ELR (cell line): ENCODE data around the gene FAM107B.
"Not testable (repeated sequence)": the region's sequence is repeated elsewhere in the genome, so short reads cannot be mapped to it uniquely, and the experiment has no call there.

Experiments
- DNase-seq: peaks from one replicate; pipeline ENCODE4 v3.0.0-alpha.2; 2015; ENCODE audit warnings: low read depth

The FAM107B gene

DNA sequence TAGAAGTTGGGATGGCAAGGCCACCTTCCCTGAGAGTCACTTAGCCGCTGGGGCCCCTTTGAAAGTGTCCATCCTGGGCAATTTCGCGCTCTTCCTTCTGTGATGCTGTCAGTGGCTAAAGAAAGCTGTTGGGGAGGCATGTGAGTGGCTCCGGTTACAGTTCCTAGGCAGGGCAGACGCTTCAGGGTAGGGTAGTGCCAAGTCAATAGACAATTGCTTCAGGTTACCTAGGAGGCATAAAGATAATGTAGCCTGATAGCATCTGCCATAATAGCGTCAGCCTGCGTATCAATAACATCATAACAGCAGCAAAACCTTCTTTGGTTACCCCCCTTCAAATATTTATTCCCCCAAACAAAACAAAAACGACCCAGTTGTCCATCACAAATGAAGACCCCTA lies at the start of gene FAM107B:
Gene FAM107B (minus strand): TSS at position 101 of the 400 bp plus-strand sequence. CDS start 234 bp downstream, outside the sequence.
- no peak for DNase-seq

DNA sequence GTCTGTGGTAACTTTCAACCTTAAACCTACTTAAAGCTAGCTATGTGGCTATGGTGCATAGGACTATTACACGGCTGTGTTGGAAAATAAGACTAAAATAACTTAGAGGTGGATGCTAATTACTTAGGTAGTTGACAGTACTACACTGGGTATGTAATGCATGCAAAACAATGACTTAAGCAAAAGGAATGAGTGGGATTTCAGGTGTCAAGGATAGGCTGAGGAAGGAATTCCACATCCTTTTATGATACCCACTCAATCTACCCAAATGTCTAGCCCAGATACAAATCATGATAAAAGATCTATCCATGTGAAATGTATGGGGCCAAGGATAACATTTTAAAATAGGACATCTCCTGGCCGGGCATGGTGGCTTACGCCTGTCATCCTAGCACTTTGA lies 49.3 kb upstream of the FAM107B start:
- no peak for DNase-seq

DNA sequence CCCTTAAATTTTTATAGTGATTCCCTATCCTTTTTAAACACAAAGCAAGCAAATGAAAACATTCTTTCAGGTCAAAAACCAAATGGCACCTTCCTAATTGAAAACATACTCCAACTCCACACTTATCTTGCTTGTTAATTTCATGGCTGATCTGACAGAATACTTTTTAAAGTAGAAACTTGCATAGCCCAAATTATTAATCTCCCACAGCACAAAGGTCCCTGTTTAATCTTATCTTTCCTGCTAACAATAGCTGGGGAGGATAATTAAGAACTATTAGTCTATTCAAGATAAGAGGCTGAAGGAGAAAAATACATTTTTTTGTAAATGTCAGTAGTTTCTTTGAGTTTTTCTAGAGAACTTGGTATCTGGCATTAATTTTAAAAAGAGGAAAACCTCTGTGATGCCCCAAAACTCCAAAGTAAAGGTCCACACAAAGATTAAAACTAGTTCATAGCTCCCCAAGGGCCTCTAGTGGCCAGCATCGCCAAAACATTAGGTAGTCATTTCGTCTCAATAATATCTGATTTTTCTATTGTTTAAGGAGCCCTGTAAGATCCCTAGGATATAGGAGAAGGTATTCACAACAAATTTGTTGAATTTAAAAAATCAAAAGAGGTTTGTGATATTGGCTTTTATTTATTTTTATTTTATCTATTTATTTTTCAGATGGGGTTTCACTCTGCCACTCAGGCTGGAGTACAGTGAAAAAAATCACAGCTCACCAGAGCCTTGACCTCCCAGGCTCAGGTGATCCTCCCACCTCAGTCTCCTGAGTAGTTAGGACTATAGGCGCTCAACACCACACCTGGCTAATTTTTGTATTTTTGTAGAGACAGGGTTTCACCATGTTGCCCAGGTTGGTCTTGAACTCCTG lies 48.4 kb upstream of the FAM107B start:
- DNase-seq: peak; percentile 74

DNA sequence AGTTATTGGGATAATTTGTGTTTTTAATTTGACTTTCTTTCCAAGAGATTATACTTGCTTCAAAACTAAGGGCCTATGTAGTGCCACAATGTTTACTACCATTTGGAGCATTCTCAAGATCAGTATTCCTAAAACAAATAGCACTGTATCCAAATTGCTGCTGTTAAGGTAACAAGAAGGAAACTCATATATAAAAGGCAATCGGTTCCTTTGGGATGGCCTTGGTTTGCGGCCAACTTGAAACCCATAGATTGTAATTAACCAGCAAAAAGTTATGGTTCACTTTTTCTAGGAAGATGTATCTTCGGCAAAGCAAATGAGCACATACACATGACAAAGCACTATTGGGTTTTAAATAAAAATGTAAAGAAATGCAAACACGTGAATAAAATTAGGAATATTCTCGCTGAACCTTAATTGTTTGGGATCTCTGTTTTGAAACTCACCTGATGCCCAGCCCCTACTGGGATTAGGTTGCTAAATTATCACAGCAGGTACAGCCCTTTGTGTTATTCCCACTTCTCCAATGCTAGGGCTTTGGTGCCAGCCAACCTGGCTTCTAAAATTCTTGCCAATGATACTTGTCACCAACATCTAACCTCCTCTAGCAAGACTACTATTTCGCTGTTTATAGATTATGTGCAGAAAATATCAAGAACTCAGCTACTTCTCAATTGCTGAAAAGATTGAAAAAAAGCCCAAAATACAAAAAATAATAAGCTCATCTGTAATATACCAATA lies 47.1 kb upstream of the FAM107B start:
- no peak for DNase-seq

DNA sequence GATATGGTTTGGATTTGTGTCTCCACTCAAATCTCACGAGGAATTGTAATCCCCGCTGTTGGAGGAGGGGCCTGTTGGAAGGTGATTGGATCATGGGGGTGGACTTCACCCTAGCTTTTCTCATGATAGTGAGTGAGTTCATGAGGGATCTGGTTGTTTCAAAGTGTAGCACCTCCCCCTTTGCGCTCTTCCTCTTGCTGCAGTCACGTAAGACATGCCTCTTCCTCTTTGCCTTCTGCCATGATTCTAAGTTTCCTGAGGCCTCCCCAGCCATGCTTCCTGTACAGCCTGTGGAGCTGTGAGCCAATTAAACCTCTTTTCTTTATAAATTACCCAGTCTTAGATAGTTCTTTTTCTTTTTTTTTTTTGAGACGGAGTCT lies 46.1 kb upstream of the FAM107B start:
- no peak for DNase-seq

DNA sequence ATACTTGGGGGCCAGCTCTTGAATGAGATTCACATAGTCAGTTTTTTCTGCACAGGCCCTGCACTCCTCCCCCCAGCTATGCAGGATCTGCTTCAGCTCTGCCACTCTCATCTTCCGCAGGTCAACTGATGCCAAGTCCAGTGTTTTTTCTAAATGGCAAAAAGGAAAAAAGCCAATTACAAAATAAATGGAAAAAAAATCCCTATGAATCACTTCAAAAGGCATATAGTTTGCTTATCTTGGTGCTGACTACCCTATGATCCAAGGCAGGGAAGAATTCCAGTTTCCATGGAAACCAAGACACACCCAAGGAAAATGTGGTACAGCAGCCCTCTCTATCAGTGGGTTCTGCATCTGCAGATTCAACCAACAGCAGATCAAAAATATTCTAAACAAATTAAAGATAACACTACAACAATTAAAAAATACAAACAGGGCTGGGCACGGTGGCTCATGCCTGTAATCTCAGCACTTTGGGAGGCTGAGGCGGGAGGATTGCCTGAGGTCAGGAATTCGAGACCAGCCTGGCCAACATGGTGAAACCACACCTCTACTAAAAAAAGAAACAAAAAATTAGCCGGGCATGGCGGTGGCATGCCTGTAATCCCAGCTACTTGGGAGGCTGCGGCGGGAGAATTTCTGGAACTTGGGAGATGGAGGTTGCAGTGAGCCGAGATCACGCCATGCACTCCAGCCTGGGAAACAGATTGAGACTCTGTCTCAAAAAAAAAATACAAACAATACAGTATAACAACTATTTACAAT lies 45.5 kb upstream of the FAM107B start:
- peak; percentile 96 for DNase-seq

DNA sequence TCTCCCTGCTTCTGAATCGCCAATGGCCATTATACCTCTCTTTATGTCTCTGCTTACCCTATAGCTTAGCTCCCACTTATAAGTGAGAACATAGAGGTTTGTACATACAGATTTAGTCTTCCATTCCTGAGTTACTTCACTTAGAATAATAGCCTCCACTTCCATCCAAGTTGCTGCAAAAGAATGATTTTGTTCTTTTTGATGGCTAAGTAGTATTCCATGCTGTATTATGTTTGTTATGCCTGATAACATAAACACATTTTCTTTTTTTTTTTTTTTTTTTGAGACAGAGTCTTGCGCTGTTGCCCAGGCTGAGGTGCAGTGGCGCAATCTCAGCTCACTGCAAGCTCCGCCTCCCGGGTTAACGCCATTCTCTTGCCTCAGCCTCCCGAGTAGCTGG lies 42.0 kb upstream of the FAM107B start:
- DNase-seq: not testable (repeated sequence)

DNA sequence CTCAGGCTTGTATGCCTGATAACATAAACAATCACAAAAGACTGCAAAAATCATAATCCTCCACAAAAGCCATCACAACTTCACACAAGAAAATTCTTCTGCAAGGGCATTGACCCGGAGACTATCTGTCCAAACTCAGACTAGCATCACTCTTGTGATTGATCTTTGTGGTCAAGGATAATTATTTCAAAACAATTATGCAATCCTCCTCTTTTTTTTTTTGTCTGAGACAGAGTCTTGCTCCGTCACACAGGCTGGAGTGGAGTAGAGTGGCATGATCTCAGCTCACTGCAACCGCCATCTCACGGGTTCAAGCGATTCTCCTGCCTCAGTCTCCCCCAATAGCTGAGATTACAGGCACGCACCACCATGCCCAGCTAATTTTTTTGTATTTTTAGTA lies 41.0 kb upstream of the FAM107B start:
- DNase-seq: peak; percentile 18

DNA sequence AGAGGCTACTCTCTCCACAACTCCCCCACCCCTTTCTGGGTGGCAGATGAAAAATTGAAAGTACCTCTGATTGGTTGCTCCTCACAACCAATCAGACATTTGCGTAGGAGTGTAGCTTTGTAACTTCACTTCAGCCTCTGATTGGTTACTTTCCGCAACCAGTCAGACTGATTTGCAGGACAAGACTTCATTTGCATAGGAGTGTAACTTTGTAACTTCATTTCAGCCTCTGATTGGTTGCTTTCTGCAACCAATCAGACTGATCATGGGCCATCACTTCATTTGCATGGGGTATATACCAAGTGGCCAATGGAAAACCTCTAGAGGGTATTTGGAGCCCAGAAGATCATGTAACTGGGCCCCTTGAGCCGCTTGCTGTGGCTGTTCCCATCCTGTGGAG lies 37.6 kb upstream of the FAM107B start:
- DNase-seq: no peak

DNA sequence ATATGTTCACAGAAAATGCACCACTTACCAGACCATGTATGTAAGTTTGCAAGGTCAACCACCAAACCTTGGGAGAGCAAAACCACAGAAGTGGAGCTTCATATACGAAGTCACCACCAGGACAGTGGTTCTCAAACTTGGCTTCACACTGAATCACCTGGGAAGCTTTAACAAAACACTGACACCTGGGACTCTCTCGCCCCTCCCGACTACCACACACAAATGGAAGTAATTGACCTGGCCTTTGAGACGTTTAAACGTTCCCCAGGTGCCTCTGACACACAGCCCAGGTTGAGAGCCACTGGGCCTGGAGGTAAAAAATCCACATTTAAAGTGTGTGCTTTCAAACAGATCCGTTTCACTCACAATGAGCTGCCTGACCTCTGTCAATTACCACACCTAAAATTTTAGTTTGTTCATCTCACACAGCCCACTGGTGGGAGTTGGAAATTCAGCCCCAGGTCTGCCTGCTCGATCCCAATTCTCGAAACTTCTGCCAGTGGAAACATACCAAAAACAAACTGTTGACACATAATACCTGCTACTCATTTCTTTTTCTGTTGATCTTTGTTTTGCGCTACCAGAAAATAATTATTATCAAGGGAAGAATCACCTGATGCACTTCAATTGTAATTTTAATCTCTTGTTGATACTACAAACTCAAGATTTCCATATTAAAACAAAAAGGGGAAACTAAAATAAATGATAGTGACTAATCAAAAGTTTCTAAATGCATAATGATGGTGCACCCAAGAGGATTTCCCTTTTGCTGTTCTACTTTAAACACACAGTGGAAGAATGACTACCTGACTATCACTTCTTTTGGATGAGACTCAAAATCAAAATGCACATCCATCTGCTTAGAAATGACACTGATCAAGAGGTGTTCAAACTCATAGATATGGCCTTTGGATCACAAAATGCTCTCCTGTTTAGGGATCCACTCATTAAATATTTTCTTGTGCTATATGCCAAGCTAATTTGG lies 36.6 kb upstream of the FAM107B start:
- no peak for DNase-seq

DNA sequence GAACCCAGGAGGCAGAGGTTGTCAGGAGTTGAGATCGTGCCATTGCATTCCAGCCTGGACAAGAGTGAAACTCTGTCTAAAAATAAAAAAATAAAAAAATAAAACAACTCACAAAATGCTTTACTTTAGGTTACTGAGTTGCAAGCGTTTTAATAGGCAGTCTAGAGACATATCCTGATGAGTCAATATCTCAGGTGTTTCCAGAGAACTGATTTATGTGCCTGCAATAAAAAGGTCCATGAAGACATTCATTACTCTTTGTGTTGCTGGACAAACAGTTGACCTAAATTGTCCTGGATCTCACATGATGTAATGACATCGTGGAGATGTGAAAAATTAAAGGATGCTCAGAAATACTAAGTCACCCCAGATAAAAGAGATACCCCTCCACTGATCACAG lies 31.6 kb upstream of the FAM107B start:
- no peak for DNase-seq

DNA sequence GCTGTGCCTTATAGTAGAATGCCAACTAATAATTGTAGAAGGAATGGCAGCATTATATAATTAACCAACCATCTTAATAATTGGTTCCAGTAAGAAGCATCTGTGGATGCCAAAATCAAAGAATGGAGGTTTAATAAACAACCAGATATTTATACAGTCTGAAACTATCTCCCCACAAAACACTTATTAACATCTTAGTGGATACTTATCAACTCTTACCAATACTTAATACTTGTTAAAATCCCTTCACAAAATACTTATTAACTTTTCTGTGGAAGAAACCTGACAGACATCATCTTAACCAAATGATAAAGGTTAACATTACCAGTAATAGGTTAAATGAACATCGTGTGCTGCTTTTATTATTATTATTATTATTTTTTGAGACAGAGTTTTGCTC lies 29.1 kb upstream of the FAM107B start:
- DNase-seq: no peak

DNA sequence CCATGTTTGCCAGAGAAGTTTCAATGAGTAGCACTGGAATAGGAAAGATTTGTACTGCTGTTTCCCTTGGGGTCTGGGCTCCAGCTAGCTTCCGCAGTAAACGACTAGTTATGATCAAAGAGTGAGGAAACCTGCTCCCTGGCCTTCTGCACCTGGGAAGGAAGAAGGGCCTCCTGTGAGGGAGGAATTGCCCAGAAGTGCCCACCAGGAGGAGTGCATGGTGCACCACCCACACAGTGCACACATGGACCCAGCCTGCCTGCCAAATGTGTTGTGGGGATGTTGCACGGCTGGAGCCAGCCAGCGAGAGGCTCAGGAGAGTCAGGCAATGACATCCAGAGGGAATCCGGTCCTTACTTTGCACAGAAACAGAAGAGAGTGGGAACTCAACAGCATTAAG lies 27.0 kb upstream of the FAM107B start:
- no peak for DNase-seq

DNA sequence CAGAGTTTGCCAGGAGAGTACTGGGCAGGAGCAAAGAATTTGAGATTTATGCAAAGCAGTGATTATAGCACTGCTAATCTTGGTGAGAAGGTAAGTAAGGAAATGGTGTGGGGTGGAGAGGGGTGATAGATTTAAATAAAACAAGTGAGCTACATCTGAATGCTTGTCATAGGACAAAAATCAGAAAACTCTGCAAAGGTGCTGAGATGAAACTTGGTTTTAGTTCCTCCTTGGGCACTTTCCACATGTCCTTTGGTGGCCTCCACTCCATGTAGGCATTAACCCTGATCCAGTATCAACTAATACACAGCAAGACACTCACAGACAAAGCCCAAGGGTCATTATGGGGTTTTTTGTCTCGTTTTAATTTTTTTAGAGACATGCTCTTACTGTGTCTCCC lies 25.7 kb upstream of the FAM107B start:
- no peak for DNase-seq

DNA sequence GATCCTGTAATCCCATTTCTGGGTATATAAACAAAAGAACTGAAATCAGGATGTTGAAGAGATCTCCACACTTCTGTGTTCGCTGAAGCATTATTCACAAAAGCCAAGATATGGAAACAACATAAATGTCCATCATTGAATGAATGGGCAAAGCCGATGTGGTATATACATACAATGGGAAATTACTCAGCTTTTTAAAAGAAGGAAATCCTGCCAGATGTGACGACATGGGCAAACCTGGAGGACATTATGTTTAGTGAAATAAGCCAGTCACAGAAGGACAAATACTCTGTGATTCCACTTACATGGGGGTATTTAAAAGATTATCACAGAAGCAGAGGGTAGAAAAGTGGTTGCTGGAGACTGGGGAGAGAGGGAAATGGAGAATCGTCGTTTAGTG lies 23.9 kb upstream of the FAM107B start:
- DNase-seq: no peak

DNA sequence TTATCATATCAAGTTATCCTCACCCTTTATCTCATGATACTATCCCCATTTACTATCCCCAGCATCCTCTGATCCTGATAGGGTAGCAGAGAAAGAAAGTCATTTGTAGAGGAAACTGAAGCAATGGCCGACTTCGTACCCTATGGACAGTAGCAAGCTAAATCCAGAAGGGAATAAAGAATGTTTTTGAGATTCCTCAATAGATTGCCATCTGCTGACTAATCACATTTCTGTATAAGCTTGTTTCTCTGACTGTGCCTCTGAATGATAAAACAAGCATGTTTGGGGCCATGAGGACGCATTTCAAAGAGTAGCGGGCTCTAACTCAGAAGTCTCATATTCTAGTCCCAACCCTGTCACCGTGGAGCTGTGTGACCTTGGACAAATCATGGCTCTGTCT lies 13.2 kb upstream of the FAM107B start:
- DNase-seq: peak; percentile 34

DNA sequence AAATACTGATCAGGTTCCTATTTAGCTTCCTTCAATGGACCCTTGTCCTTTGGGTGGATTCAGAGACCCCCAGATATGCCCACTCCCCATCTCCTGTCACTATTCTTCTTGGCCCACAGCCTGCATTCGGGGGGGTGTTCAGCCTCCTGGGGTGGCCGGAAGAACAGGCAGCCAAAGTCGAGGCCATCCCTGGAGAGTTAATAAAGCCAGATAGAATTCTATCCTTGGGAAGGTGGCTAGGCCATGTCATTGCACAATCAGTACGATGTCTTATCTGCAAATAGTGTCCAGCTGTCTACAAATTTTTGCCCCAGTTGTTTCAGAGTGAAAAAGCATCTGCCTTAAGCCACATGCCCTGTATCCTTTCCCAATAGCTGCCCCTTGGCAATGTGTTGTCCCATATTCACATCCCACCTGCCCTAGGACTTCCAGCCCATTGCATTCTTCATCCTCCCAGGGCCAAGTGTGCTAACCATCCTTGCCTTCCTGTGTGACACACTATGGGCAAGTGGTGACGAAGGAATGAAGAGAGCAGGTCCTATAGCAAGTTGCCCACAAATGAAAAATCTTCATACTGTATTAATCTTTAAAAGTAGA lies 9.9 kb upstream of the FAM107B start:
- DNase-seq: no peak

DNA sequence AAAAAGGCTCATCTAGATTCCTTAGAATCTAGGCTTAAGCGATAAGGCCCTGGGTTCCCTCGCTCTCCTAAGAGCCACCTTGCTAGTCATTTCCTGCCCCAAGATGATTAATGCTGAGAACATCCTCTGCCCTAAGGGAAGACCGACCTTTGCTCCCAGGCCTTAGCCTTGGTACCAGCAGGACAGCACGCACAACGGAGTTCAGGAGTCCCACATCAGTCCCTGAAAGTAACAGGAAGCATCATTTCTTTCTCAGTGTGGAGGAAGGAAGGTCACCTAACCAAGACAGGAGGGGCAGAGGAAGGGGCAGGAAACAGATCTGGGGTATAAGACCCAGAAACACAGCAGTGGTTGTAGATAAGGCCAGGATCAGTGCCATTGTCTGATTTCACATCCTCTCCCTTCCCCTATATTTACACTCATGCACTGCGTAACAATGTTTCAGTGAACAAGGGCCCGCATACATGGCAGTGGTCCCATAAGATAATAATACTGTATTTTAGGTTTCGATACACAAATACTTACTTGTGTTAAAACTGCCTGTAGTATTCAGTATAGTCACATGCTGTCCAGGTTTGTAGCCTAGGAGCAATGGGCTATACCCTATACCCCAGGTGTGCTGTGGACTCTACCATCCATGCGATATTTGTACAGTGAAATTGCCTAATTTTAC lies 8.1 kb upstream of the FAM107B start:
- peak; percentile 98 for DNase-seq

DNA sequence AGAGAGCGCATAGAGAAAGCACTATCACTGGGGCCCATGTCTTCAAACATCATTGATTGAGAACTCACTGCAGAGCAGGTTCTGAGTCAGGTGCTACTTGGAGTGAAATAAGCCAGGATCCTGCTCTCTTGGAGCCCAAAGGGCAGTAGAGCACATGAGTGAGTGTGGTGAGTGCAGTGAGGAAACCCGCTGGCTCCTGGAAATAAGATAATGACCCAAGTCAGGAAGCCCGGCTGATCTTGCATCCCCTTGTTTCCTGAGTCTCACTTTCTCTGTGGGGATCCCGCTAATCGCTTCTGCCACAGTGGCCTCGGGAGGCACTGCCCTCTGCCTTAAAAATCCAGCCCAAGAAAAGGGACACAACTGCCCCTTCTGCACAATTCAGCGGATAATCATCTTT lies 7.1 kb upstream of the FAM107B start:
- DNase-seq: no peak

DNA sequence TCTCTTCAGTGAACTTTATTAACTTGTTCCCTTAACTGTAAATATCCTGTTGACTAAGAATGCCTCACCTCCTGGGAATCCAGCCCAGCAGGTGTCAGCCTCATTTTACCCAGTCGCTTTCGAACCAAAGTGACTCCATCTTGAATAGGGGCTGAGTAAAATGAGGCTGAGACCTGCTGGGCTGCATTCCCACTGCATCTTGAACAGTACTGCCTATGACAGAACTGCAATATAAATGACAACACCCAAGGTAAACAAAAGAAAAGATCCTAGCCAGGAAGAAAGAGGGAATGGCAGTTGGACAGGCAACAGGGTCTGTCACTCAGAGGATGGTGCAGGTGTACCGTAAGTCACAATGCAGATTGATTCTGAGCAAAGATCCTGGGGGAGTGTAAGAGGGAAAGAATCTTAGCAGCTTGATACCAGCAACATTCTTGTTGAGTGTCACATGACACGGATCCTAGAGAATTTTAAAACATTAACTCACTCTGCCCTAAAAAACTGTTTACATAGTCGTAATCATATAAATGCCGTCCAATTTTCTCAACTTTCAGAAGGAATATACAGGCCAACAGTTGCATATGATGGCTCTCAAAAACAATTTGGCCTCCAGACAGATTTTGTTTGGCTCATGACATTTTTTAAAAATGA lies 4.4 kb upstream of the FAM107B start:
- peak; percentile 77 for DNase-seq
